MM.1S (cell line): ENCODE measurements around the gene ADTRP.

Experiments used
- DNase-seq: peaks from one replicate; pipeline ENCODE4 v3.0.0-alpha.2; 2015
- H2AFZ ChIP-seq: fragments of 300-600 bp; sonication (generic); 2 replicates; pipeline ENCODE4 v1.6.0; 2016; ENCODE audit warnings: antibody characterized with exemption, low read length
- H3F3A ChIP-seq: fragments of 300-600 bp; sonication (generic); 2 replicates; pipeline ENCODE4 v1.6.1; 2016; ENCODE audit warnings: mild to moderate bottlenecking, antibody characterized with exemption, low read length, moderate library complexity, mixed read lengths; ENCODE audit not compliant: insufficient read depth
- H3K27ac ChIP-seq: fragments of 300-600 bp; sonication (generic); 2 replicates; pipeline ENCODE4 v1.5.1; 2016; ENCODE audit warnings: mild to moderate bottlenecking, low read length
- H3K27me3 ChIP-seq: fragments of 300-600 bp; sonication (generic); replicated peaks from 2 replicates; pipeline ENCODE4 v1.6.0; 2016; ENCODE audit warnings: low read length; ENCODE audit not compliant: insufficient read depth
- H3K36me3 ChIP-seq: fragments of 300-600 bp; sonication (generic); replicated peaks from 2 replicates; pipeline ENCODE4 v1.6.1; 2016; ENCODE audit warnings: mild to moderate bottlenecking, low read length, mixed read lengths; ENCODE audit not compliant: insufficient read depth
- H3K4me1 ChIP-seq: fragments of 300-600 bp; sonication (generic); 2 replicates; pipeline ENCODE4 v1.6.1; 2016; ENCODE audit warnings: low read length, mixed read lengths
- H3K4me2 ChIP-seq: fragments of 300-600 bp; sonication (generic); 2 replicates; pipeline ENCODE4 v1.6.0; 2016; ENCODE audit warnings: low read depth, low read length
- H3K4me3 ChIP-seq: fragments of 300-600 bp; sonication (generic); 2 replicates; pipeline ENCODE4 v1.5.1; 2016; ENCODE audit warnings: low read length, mixed read lengths
- H3K79me2 ChIP-seq: fragments of 300-600 bp; sonication (generic); 2 replicates; pipeline ENCODE4 v1.6.1; 2016; ENCODE audit warnings: mixed run types, low read length, mixed read lengths
- H3K9ac ChIP-seq: fragments of 300-600 bp; sonication (generic); 2 replicates; pipeline ENCODE4 v1.6.1; 2016; ENCODE audit warnings: low read length, mixed read lengths
- H3K9me2 ChIP-seq: fragments of 300-600 bp; sonication (generic); replicated peaks from 2 replicates; pipeline ENCODE4 v1.6.1; 2016; ENCODE audit warnings: mild to moderate bottlenecking, low read length, mixed read lengths; ENCODE audit not compliant: insufficient read depth
- H3K9me3 ChIP-seq: fragments of 300-600 bp; sonication (generic); replicated peaks from 2 replicates; pipeline ENCODE4 v1.6.1; 2016; ENCODE audit warnings: mild to moderate bottlenecking, low read length, mixed read lengths; ENCODE audit not compliant: insufficient read depth
- H4K20me1 ChIP-seq: fragments of 300-600 bp; sonication (generic); 2 replicates; pipeline ENCODE4 v1.6.1; 2016; ENCODE audit warnings: mild to moderate bottlenecking, low read length, moderate library complexity, mixed read lengths; ENCODE audit not compliant: insufficient read depth
- CTCF ChIP-seq: fragments of 300-600 bp; sonication (generic); IDR thresholded peaks from 2 replicates; pipeline ENCODE4 v1.5.1; 2016; ENCODE audit warnings: antibody characterized with exemption, low read length, mixed read lengths
- EZH2 ChIP-seq: fragments of 300-600 bp; sonication (generic); optimal IDR thresholded peaks from 2 replicates; pipeline ENCODE3; 2017; ENCODE audit warnings: low read depth, mild to moderate bottlenecking, antibody characterized with exemption, low read length, mixed read lengths
- EZH2phosphoT487 ChIP-seq: fragments of 300-600 bp; sonication (generic); IDR thresholded peaks from 2 replicates; pipeline ENCODE4 v1.6.1; 2018; ENCODE audit warnings: antibody characterized with exemption, low read length

Gene ADTRP

GRCh38 chr6:11775791-11776409 lies 2.7 kb downstream of the ADTRP start:
- Histone ChIP-seq H3K9me2 (no peaks in the 10 kb centered on the region), H3K4me2 (no peak overlapping the region), H3K27me3 (no peaks in the 10 kb centered on the region), H3K27ac (no peak overlapping the region), H4K20me1 (no peaks in the 10 kb centered on the region), H3K4me1 (peaks cover 2% of the 10 kb centered on the region), H3K9ac (no peak overlapping the region), H3K4me3 (no peak overlapping the region), H2AFZ (no peak overlapping the region), H3K79me2 (no peaks in the 10 kb centered on the region), H3F3A (no peaks in the 10 kb centered on the region), H3K9me3 (no peaks in the 10 kb centered on the region), H3K36me3 (no peaks in the 10 kb centered on the region)
- DNase-seq: no peak
- TF ChIP-seq EZH2: no peak

GRCh38 chr6:11774426-11774825 lies 4.2 kb downstream of the ADTRP start:
- Histone ChIP-seq H3K9me3 (no peaks in the 10 kb centered on the region), H3K4me2 (no peak overlapping the region), H3K27me3 (no peaks in the 10 kb centered on the region), H3K79me2 (no peaks in the 10 kb centered on the region), H3K36me3 (no peaks in the 10 kb centered on the region), H3K4me1 (peaks cover 13% of the 10 kb centered on the region), H3F3A (no peaks in the 10 kb centered on the region), H3K27ac (no peak overlapping the region), H3K9ac (no peak overlapping the region), H4K20me1 (no peaks in the 10 kb centered on the region), H2AFZ (no peak overlapping the region), H3K9me2 (no peaks in the 10 kb centered on the region), H3K4me3 (no peak overlapping the region)
- TF ChIP-seq CTCF (no peak), EZH2 (no peak), EZH2phosphoT487 (no peak)
- no peak for DNase-seq

GRCh38 chr6:11773581-11773980 lies 5.0 kb downstream of the ADTRP start:
- no peak overlapping the region for H3K9ac ChIP-seq
- DNase-seq: no peak
- H2AFZ ChIP-seq: no peak overlapping the region
- H3K79me2 ChIP-seq: no peaks in the 10 kb centered on the region
- H3K4me1 ChIP-seq: peaks cover 13% of the 10 kb centered on the region
- H3K27me3 ChIP-seq: no peaks in the 10 kb centered on the region
- no peaks in the 10 kb centered on the region for H3K9me3 ChIP-seq
- H3F3A ChIP-seq: no peaks in the 10 kb centered on the region
- H3K27ac ChIP-seq: no peak overlapping the region
- H3K4me2 ChIP-seq: no peak overlapping the region
- TF ChIP-seq CTCF (no peak), EZH2phosphoT487 (no peak)
- no peaks in the 10 kb centered on the region for H3K36me3 ChIP-seq
- no peaks in the 10 kb centered on the region for H3K9me2 ChIP-seq
- no peak overlapping the region for H3K4me3 ChIP-seq
- no peaks in the 10 kb centered on the region for H4K20me1 ChIP-seq

GRCh38 chr6:11773013-11773412 lies 5.6 kb downstream of the ADTRP start:
- H3F3A ChIP-seq: no peaks in the 10 kb centered on the region
- H2AFZ ChIP-seq: no peak overlapping the region
- no peaks in the 10 kb centered on the region for H4K20me1 ChIP-seq
- H3K4me2 ChIP-seq: no peak overlapping the region
- H3K4me1 ChIP-seq: peaks cover 13% of the 10 kb centered on the region
- no peak overlapping the region for H3K4me3 ChIP-seq
- H3K27ac ChIP-seq: no peak overlapping the region
- no peaks in the 10 kb centered on the region for H3K9me2 ChIP-seq
- no peak for DNase-seq
- H3K9ac ChIP-seq: no peak overlapping the region
- no peaks in the 10 kb centered on the region for H3K9me3 ChIP-seq
- H3K27me3 ChIP-seq: no peaks in the 10 kb centered on the region
- TF ChIP-seq CTCF (no peak), EZH2phosphoT487 (no peak), EZH2 (no peak)
- H3K79me2 ChIP-seq: no peaks in the 10 kb centered on the region
- no peaks in the 10 kb centered on the region for H3K36me3 ChIP-seq
